Coronary artery (tissue), 2 donors: ENCODE measurements around the gene NKPD1.
A peak's percentile ranks its signal among the peaks of the same experiment; 100 is the strongest.

Source experiments
- DNase-seq: peaks from one replicate; pipeline ENCODE4 v3.0.0-alpha.2; 2017; ENCODE audit warnings: low spot score
- H3K27ac ChIP-seq, 2 donors: fragments of 200-600 bp; sonication (generic); one replicate each; pipeline ENCODE4 v1.5.1; 2016 to 2019
- H3K4me3 ChIP-seq: fragments of 200-600 bp; sonication (generic); 2 replicates; pipeline ENCODE4 v1.5.1; 2016; ENCODE audit warnings: mild to moderate bottlenecking, moderate library complexity
- CTCF ChIP-seq: fragments of 200-600 bp; sonication (generic); IDR thresholded peaks from one replicate; pipeline ENCODE4 v1.5.1; 2019; ENCODE audit warnings: antibody characterized with exemption

NKPD1 gene

GRCh38 chr19:45172173-45172572 lies 11.4 kb upstream of the NKPD1 start:
- H3K27ac ChIP-seq = peak overlapping the region in 1 of 2 donors; percentile 35
- no peak for DNase-seq
- no peak overlapping the region for H3K4me3 ChIP-seq
- TF ChIP-seq CTCF = no peak

GRCh38 chr19:45171211-45171623 lies 10.4 kb upstream of the NKPD1 start:
- no peak for DNase-seq
- Histone ChIP-seq H3K4me3 (no peak overlapping the region), H3K27ac (no peak overlapping the region)
- no peak for TF ChIP-seq CTCF

GRCh38 chr19:45170146-45171106 lies 9.6 kb upstream of the NKPD1 start:
- Histone ChIP-seq H3K4me3 (no peak overlapping the region), H3K27ac (no peak overlapping the region)
- DNase-seq = no peak
- no peak for TF ChIP-seq CTCF

- no peak overlapping the region for H3K4me3 ChIP-seq
- TF ChIP-seq CTCF = no peak
- DNase-seq = no peak
- no peak overlapping the region for H3K27ac ChIP-seq
These were observed 8.8 kb upstream of the NKPD1 start for GRCh38 chr19:45169602-45170001.

GRCh38 chr19:45168767-45169351 lies 8.1 kb upstream of the NKPD1 start:
- no peak for DNase-seq
- H3K27ac ChIP-seq = no peak overlapping the region
- no peak overlapping the region for H3K4me3 ChIP-seq
- TF ChIP-seq CTCF = no peak

- H3K27ac ChIP-seq = no peak overlapping the region
- H3K4me3 ChIP-seq = no peak overlapping the region
- DNase-seq = no peak
- TF ChIP-seq CTCF = no peak
These were observed 6.0 kb upstream of the NKPD1 start for GRCh38 chr19:45166723-45167252.
